Fibroblast of skin of left quadriceps (primary cell): ENCODE data around the gene ADARB2.

Experiments used
- DNase-seq, 2 experiments: peaks; one replicate each; pipeline ENCODE4 v3.0.0-alpha.2; 2013; ENCODE audit warnings: low read depth in 2 of 2

ADARB2 gene

GRCh38 chr10:1372212-1372611, 365.1 kb downstream of the ADARB2 start:
- no peak for DNase-seq

- DNase-seq, result no peak
Observed at GRCh38 chr10:1370298-1370697, 367.0 kb downstream of the ADARB2 start.

- no peak for DNase-seq
Observed at GRCh38 chr10:1369665-1370064, 367.7 kb downstream of the ADARB2 start.

GRCh38 chr10:1369197-1369596, 368.1 kb downstream of the ADARB2 start:
- no peak for DNase-seq

GRCh38 chr10:1368842-1369171, 368.5 kb downstream of the ADARB2 start:
- DNase-seq, result no peak

- no peak for DNase-seq
Observed at GRCh38 chr10:1367938-1368841, 369.1 kb downstream of the ADARB2 start.

- no peak for DNase-seq
Observed at GRCh38 chr10:1366811-1367425, 370.4 kb downstream of the ADARB2 start.

- no peak for DNase-seq
Observed at GRCh38 chr10:1366322-1366691, 371.0 kb downstream of the ADARB2 start.

GRCh38 chr10:1365540-1366321, 371.6 kb downstream of the ADARB2 start:
- DNase-seq, result no peak

GRCh38 chr10:1364151-1364910, 373.0 kb downstream of the ADARB2 start:
- DNase-seq, result no peak

GRCh38 chr10:1363446-1364121, 373.7 kb downstream of the ADARB2 start:
- no peak for DNase-seq

GRCh38 chr10:1362589-1363445, 374.5 kb downstream of the ADARB2 start:
- DNase-seq, result no peak

- no peak for DNase-seq
Observed at GRCh38 chr10:1361411-1362105, 375.8 kb downstream of the ADARB2 start.

- DNase-seq, result peak; percentile 53 to 63
Observed at GRCh38 chr10:1360558-1361164, 376.7 kb downstream of the ADARB2 start.

GRCh38 chr10:1360011-1360557, 377.2 kb downstream of the ADARB2 start:
- DNase-seq, result no peak

GRCh38 chr10:1359626-1359955, 377.7 kb downstream of the ADARB2 start:
- no peak for DNase-seq

GRCh38 chr10:1358860-1359625, 378.3 kb downstream of the ADARB2 start:
- DNase-seq, result no peak

- DNase-seq, result no peak
Observed at GRCh38 chr10:1358147-1358546, 379.2 kb downstream of the ADARB2 start.
